Measurements from ENCODE around the gene ELK1. TPM values are rescaled to one million over a fixed set of nuclear protein-coding genes. Genes with fewer than 3 reads are reported as not detected.
A peak's percentile ranks its signal among the peaks of the same experiment; 100 is the strongest.

The ELK1 gene
- 10 to 100 TPM in 3 of 5 donors, 1 to 10 TPM in 2; 6.8 to 27.2 (median 17.7) TPM for total RNA-seq
- polyA plus RNA-seq: 10 to 100 TPM in 2 of 3 donors, 1 to 10 TPM in 1; 8.8 to 18.0 (median 15.3) TPM
- long read RNA-seq, donor 1, partial matches to known transcripts: 0 of 3 reads
- long read RNA-seq, donor 1, other reads (novel, unspliced or antisense): 0 of 3 reads
- long read RNA-seq, donor 2, partial matches to known transcripts: 0 of 1 reads
- long read RNA-seq, donor 2, other reads (novel, unspliced or antisense): 0 of 1 reads
- long read RNA-seq, donor 3, partial matches to known transcripts: 0 of 1 reads
- long read RNA-seq, donor 3, other reads (novel, unspliced or antisense): 0 of 1 reads
- long read RNA-seq, donor 4: 0 reads
- long read RNA-seq, donor 5, partial matches to known transcripts: 0 of 2 reads
- long read RNA-seq, donor 5, other reads (novel, unspliced or antisense): 0 of 2 reads
- long read RNA-seq, donor 6, partial matches to known transcripts: 0 of 5 reads
- long read RNA-seq, donor 6, other reads (novel, unspliced or antisense): 0 of 5 reads
- long read RNA-seq, donor 7, partial matches to known transcripts: 5 of 6 reads
- long read RNA-seq, donor 7, other reads (novel, unspliced or antisense): 0 of 6 reads
- long read RNA-seq, donor 8, partial matches to known transcripts: 5 of 5 reads
- long read RNA-seq, donor 8, other reads (novel, unspliced or antisense): 0 of 5 reads
- long read RNA-seq, donor 9: 0 reads
- long read RNA-seq, donor 10: 0 reads

GRCh38 chrX:47650164-47651042 lies at the start of gene ELK1:
TSS of gene ELK1 (minus strand) at chrX:47650563. CDS start at chrX:47641441, 9,122 bp downstream.
- Histone ChIP-seq H3K4me3 (peak within 1 kb of the TSS; percentile 59 to 67 (median 62)), H3K36me3 (peaks cover 0 to 25% (median 25%) of the 10 kb centered on the region in 4 donors), H3K4me1 (peaks cover 0 to 25% (median 19%) of the 10 kb centered on the region in 4 donors), H3K27me3 (peaks cover 0 to 7% (median 0%) of the 10 kb centered on the region in 3 donors), H3K9me3 (no peaks in the 10 kb centered on the region), H3K27ac (peak within 1 kb of the TSS; percentile 87 to 94 (median 90))
- 0 to 66% (median 4%) methylated on average over 20 to 65 of the region's 65 CpGs for WGBS, 5 donors
- TF ChIP-seq POLR2A (IDR thresholded peaks at IDR 0.05): no peak
- peak; percentile 14 to 57 (median 40) for TF ChIP-seq POLR2AphosphoS5 (IDR thresholded peaks at IDR 0.05)
- peak; percentile 92 to 98 for DNase-seq
- intact Hi-C loops (cut with DNase I; ENCODE audit: low total_unique reads): no loop called here

- H3K27ac ChIP-seq: no peak overlapping the region
- 36 to 50% (median 47%) methylated on average over 1 of the region's 1 CpG for WGBS, 5 donors
- no peaks in the 10 kb centered on the region for H3K4me1 ChIP-seq
- H3K9me3 ChIP-seq: peaks cover 0 to 7% (median 3%) of the 10 kb centered on the region in 4 donors
- no peak for TF ChIP-seq POLR2A (IDR thresholded peaks at IDR 0.05)
- no peak for TF ChIP-seq CTCF (IDR thresholded peaks at IDR 0.05)
- TF ChIP-seq POLR2AphosphoS5 (IDR thresholded peaks at IDR 0.05): no peak
- no peak for TF ChIP-seq EP300 (IDR thresholded peaks at IDR 0.05)
- intact Hi-C loops (cut with DNase I; ENCODE audit: low total_unique reads): no loop called here
- no peak overlapping the region for H3K4me3 ChIP-seq
- no peak for DNase-seq
- no peaks in the 10 kb centered on the region for H3K36me3 ChIP-seq
- H3K27me3 ChIP-seq: no peaks in the 10 kb centered on the region
These were observed 46.8 kb upstream of the ELK1 start for GRCh38 chrX:47697181-47697580.

- Histone ChIP-seq H3K27me3 (peaks cover 0 to 8% (median 0%) of the 10 kb centered on the region in 3 donors), H3K4me1 (no peaks in the 10 kb centered on the region), H3K4me3 (no peak overlapping the region), H3K27ac (no peak overlapping the region), H3K36me3 (no peaks in the 10 kb centered on the region), H3K9me3 (no peaks in the 10 kb centered on the region)
- DNase-seq: no peak
- TF ChIP-seq POLR2AphosphoS5 (IDR thresholded peaks at IDR 0.05): no peak
- TF ChIP-seq EP300 (IDR thresholded peaks at IDR 0.05): no peak
- TF ChIP-seq POLR2A (IDR thresholded peaks at IDR 0.05): no peak
- TF ChIP-seq CTCF (IDR thresholded peaks at IDR 0.05): no peak
- WGBS, 5 donors: 33 to 68% (median 50%) methylated on average over 2 of the region's 2 CpGs
- intact Hi-C loops (cut with DNase I; ENCODE audit: low total_unique reads): no loop called here
These were observed 39.8 kb upstream of the ELK1 start for GRCh38 chrX:47690175-47690574.

- Histone ChIP-seq H3K36me3 (no peaks in the 10 kb centered on the region), H3K27me3 (peaks cover 0 to 11% (median 0%) of the 10 kb centered on the region in 3 donors), H3K4me1 (no peaks in the 10 kb centered on the region), H3K9me3 (no peaks in the 10 kb centered on the region), H3K4me3 (no peak overlapping the region), H3K27ac (no peak overlapping the region)
- no peak for DNase-seq
- intact Hi-C loops (cut with DNase I; ENCODE audit: low total_unique reads): no loop called here
- 44 to 60% (median 53%) methylated on average over 4 to 6 of the region's 6 CpGs for WGBS, 5 donors
- TF ChIP-seq CTCF (IDR thresholded peaks at IDR 0.05): no peak
- no peak for TF ChIP-seq POLR2AphosphoS5 (IDR thresholded peaks at IDR 0.05)
These were observed 36.9 kb upstream of the ELK1 start for GRCh38 chrX:47687263-47687662.
